Stimulated activated CD8-positive, alpha-beta memory T cell treated with anti-CD3 and anti-CD28 coated beads, Interleukin-2, amount 100 ng/mL, for 48 hours (primary cell): ENCODE results near the gene SCARB1.

Source experiments
- DNase-seq, 2 donors: peaks; one replicate each; pipeline ENCODE4 v3.0.0-alpha.2; 2020; ENCODE audit warnings: low read depth in 2 of 2

SCARB1 gene

DNA sequence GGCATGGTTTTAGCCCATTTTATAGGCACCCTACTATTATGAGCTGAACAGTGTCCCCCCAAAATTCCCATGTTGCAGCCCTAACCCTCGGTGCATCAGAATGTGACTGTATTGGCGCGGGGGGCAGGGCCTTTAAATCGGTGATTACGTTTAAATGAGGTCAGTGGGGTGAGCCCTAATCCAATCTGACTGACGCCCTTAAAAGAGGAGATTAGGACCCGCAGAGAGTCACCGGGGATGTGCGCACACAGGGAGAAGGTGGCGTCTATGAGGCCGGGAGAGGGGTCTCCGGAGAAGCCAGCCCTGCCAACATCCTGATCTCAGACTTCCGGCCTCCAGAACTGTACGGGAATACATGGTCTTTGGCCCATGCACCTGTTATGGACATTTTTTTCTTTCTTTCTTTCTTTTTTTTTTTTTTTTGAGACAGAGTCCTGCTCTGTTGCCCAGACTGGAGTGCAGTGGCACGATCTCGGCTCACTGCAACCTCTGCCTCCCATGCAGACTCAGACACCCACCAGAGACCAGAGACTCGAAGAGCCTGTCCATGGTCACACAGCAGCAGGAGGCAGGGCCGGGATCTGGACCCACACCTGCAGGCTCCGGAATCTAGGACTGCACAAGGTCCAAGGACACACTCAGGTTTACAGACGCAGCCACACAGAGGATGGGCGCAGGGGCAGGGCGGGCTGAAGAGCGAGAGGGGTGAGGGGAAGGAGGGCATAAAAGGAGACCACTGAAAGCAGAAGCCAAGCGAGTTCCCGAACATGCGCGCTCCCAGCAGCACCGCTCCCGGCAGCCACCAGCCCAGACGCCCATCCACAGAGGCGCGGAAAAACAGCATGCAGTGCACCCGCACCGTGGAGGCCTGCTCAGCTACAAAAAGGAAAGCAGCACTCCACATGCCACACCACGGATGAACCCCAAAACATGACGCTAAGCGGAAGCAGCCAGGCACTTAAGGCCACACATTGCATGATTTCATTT, 19.0 kb downstream of the SCARB1 start:
- no peak for DNase-seq

- DNase-seq = no peak
Observed at GRCh38 chr12:124842800-124843510, 20.7 kb downstream of the SCARB1 start.

- no peak for DNase-seq
Observed at GRCh38 chr12:124842073-124842749, 21.5 kb downstream of the SCARB1 start.

GRCh38 chr12:124841558-124841945, 22.1 kb downstream of the SCARB1 start:
- DNase-seq = no peak

DNA sequence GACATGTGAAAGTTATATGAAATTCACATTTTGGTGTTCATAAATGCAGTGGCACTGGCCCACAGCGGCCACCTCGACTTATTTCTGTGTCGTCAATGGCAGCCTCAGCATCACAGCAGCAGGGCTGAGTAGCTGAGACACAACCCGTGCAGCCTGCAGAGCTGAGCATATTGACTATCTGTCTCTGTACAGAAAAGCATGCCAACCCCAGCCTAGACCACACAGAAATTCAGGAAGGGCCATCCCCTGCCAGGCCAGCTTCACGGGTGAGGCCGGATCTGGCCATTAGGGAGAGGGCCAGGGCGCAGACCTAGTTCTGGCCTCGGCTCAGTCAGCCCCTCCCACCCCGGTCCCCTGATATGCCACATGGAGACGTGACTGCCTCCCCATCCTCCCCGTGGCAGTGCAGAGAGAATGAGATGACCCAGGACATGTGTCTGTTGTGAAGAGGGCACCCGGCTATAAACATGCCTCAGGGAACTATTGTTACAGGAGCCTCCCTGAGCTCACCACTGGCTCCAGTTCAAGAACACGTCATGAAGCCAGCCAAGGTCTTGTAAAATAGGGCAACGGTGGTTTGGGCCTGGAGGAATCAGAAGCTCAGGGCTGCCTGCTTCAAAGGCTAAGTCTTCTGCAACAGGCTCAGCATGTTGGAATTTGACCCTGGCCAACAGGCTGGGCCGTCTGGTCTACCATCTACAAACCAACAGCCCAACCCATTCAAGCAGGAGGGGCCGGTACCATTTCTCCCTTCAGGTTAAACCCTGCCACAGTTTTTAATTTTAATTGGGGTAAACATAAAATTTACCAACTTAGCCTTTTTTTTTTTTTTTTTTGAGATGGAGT, 25.5 kb downstream of the SCARB1 start:
- no peak for DNase-seq

- DNase-seq = no peak
Observed at GRCh38 chr12:124837249-124837897, 26.3 kb downstream of the SCARB1 start.

- no peak for DNase-seq
Observed at GRCh38 chr12:124836759-124837158, 26.9 kb downstream of the SCARB1 start.

DNA sequence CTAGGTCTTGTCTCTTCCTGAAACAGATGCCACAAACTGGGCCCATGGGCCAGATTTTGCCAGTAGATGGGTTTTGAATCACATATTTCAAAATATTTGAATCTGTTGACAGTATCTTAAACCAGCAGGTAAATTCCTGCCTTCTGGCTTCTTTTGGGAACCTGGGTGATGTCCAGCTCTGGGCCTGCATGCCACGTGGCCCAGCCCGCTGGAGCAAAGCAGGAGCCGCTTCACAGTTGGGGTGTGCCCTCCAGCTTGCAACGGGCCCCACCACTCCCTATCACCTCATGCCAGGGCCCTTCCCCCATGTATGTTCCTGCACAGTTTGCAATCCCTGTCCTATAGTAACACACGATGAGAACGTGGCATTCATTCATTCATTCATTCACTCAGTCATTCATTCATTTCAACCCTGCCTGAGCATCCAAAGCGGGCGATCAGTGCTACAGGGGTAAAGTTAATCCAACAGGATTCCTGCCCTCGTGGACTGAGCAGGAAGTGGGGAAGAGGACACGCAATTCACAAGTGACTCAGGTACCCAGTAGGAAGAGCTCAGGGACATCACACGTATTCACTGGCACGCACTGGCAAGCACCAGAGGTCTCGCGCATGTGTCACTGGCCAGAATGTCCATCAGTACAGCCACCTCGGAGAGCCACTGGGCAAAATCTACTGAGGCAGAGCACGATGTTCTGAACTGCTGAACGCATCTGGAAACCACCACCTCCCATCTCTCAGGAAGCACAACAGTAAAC, 27.8 kb downstream of the SCARB1 start:
- no peak for DNase-seq

DNA sequence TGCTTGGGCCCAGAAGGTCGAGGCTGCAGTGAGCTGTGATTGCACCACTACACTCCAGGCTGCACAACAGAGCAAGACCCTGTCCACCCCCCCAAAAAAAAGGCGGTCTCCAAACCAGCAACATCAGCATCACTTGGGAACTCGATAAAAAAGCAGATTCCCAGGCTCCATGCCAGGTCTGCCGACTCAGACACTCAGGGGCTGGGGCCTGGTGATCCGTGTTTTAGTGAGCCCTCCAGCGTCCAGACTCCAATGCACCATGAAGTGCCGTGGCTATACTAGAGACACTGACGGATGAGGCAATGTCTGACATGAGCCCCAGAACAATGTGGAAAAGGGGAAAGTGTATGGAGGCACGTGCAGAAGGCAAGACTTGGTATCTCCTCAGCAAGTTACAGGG, 28.8 kb downstream of the SCARB1 start:
- DNase-seq = no peak

DNA sequence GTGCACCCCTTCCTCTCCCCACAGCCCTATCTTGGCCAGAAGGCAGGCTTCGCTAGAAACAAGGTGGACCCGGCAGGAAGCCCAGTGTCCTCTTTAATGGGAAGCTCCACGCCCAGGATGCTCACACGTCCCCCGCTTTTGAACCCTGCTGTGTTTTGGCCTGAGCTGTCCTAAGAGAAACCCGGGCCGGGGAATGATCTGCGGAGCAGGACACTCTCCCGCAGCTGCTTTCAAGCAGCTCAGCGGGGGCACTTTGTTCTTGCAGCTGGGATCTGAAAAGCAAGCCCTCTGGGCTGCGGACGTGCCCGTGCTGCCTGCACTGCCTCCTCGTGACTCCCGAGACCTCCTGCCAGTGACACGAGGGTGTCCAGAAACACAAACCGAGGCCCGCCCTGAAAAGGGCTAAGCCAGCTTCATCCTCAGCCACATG, 30.0 kb downstream of the SCARB1 start:
- no peak for DNase-seq

DNA sequence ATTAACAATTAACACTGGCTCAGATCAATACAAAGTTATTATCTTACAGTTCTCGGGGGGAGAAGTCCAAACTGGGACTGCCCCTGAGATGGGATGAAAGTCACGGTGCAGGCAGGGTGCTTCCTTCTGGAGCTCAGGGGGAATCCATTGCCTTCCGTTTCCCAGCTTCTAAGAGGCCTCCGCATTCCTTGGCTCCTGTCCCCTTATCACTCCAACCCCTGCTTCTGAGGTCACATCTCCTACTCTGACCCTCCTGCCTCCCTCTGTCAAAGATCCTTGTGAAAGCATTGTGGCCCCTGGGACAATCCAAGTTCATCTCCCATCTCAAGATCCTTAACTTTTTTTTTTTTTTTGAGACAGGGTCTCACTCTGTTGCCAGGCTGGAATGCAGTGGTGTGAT, 30.8 kb downstream of the SCARB1 start:
- DNase-seq = no peak

DNA sequence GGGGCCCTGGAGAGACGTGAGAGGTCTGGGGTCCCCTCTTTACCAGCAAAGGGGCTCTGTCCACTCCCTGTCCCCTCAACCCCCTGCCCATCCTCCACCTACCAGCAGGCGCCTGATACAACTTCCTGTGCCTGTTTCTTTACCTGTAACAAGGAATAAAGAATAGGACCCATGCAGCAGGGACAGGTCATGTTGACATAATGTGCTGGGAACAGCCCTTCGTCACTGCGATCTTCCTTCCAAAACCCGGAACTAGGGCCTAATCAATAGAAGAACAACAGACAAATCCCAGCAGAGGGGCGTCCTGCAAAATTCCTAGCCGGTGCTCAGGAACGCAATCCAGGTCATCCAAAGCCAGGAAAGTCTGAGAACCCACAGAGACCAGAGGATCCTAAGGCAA, 32.1 kb downstream of the SCARB1 start:
- no peak for DNase-seq

GRCh38 chr12:124830306-124830705, 33.4 kb downstream of the SCARB1 start:
- no peak for DNase-seq

DNA sequence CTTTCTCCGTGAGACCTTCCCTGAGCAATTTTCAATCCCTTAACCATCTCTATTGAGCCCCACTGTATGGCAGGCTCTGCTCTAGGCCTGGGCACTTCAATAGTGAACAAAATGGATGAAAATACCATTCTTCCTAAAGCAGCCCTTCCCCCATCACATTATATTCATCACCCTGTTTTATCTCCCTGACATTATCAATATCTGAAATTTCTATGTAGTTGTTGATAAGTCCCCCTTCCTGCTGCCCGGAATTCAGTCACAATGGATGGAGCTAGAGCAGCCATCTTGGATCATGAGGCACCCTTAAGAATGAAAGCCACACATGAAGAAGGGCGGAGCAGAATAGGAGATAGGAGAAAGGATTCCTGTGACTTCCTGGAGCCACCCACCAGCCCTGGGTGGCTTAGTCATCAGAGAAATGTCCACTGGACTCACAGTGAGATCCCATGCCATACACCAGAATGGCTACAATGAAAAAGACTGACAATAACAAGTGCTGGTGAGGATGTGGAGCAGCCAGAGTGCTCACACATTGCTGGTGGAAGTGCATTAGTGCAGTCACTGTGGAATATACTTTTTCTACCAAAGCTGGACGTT, 33.9 kb downstream of the SCARB1 start:
- no peak for DNase-seq

GRCh38 chr12:124829008-124829707, 34.5 kb downstream of the SCARB1 start:
- no peak for DNase-seq

DNA sequence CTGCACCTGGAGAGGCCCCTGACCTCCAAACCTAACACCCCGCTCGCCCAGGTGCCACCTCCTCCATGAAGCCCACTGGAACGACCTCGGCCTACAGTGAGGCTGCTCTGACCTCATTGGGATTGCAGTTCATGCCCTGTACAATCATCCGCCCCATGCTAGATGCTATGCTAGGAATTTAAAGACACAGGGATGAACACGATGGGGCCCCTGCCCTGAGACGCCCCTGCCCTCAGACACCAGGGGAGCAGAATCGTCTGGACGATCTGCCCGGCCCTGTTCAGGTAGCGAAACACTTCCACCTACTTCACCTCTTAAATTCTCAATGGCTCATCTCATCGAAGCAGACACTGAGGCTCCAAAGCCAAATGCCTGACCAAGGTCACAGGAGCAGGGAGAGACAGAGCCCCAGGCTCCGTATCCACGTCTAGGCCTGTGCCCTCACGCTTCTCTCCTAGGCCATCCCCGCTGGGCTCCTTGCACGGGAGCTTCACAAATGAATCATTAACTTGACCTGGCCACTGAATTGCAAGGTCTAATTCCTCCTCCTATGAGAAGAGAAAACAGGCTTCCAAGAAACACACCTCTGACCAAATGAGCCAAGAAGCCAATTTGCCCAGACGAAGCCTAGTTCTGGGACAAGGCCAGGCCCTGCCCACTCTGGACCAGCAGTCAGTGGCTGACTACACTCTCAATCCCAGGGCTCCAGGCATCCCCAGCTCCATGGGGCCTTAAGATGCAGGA, 35.2 kb downstream of the SCARB1 start:
- DNase-seq = no peak

- no peak for DNase-seq
Observed at GRCh38 chr12:124827588-124828184, 36.0 kb downstream of the SCARB1 start.

DNA sequence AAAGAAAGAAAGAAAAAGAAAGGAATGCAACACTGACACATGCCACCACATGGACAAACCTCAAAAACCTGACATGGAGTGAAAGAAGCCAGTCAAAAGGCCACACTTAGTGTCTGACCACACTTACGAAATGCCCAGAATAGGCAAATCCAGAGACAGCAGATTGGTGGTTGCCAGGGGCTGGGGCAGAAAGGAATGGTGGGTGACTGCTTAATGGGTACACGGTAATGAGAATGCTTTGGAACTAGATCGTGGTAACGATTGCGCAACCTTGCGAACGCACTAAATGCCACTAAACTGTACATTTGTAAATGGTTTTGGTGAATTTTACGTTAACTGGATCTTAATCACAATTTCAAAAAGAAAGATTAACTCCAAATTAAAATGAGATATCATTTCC, 39.5 kb downstream of the SCARB1 start:
- DNase-seq = no peak
